CD4-positive, alpha-beta T cell treated with Interleukin-15 for 1 hour (primary cell): ENCODE data around the gene MGAT4A.

Source experiments
- DNase-seq: peaks from one replicate; pipeline ENCODE4 v3.0.0-alpha.2; 2020

MGAT4A gene

DNA sequence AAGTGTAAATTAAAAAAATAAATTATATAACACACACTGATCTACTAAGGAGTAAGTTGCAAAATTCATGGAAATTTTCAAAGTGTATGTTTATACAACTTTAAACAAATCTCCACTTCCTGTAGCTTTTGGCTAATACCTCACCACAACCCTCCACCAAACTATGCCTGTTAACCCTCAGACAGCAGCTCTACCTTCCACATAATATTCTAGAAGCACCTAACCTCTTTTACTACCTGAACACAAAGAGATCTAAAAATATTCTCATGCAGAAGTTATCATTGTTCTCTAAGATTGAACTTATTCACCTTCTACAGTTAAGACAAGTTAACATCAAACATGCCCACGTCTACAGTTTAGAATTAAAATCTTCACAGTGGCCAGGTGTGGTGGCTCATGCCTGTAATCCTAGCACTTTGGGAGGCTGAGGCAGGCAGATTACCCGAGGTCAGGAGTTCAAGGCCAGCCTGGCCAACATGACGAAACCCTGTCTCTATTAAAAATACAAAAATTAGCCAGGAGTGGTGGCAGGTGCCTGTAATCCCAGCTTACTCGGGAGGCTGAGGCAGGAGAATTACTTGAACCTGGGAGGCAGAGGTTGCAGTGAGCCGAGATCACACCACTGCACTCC lies 2.7 kb downstream of the MGAT4A start:
- DNase-seq: peak; percentile 25

DNA sequence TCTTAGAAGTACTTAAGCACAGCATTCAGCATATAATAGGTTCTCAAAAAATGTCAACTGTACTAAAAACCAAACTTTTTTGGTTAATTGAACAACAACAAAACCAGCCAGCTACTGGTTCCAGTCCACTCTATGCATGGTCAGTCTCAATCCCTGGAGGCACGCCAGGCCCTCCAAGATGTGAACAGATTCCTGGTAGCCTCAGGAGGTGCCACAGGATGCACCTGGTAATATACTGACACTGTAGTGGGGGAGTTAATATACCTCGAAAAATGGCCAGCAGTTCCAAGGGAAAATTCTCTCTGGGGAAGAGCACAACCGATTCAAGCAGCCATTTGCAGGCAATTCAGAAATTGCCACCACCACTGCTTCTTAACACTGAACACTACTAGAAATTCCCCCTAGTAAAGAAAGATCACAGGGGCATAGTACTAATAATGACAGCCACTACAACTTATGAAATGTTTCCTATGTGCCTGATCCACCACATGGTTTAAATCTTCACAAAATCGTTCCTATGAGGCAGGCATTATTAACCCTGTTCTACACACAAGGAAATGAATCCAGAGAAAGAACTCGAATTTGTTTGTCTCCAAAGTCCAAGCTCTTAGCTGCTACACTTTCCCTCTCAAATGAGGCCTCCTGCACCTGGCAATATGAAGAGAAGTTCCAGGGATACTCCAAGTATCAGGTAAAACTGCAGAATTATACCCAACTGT lies 3.4 kb downstream of the MGAT4A start:
- no peak for DNase-seq

DNA sequence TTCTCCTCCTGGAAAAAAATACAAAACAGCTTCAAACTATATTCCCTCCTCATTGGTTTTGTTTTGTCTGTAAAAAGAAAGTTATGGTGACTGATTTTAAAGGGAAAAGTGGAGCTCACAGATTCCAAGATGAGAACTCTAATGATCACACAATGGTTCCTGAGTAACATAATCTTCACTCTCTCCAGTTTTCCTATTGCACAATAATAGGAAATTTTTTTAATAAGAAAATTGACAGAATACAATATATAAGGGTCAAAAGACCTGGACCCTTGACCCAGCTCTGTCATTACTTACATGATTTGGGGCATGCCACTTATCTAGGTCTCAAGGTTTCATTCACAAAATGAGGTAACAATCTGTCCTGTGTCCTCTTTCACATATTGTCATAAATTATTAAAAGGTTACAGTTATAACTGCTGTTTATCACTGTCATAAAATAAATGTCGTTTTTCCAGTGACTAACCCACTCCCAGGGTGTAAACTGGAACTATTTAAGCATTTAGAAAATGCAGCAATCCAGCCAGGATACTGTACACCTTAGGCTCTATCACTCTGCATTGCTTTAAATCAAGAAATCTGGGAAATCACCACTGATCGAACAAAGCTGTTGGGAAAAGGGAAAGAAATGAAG lies 4.1 kb downstream of the MGAT4A start:
- no peak for DNase-seq

DNA sequence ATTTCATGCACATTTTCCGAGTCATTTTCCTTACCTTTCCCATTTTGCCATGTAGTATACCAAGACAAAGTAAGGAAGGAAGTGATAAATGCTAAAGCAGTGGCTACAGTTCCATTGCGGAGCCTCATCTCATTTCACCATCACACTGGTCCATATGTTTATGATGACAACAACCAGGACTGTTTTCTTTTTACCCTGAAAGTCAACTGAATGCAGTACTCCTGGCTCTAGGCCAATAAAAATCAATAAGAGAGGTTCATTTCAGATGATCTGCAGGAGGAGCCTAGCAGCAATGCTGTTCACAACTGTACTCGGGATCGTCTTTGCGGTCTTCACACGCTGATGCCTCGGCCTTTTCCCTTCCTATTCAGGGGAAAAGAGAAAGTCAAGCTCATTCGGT lies 4.7 kb downstream of the MGAT4A start:
- no peak for DNase-seq

DNA sequence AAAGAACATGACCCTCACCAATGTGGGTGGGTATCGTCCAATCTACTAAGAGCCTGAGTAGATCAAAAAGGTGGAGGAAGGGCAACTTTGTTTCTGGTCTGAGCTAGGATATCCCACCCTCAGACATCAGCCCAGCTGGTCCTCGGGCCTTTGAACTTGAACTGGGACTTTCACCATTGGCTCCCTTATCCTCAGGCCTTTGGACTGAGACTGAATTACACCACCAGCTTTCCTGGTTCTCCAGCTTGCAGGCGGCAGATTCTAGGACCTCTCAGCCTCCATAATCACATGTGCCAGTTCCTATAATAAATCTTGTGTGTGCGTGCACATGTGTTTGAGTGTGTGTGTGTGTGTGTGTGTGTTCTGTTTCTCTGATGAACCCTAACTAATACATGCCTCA lies 10.6 kb downstream of the MGAT4A start:
- no peak for DNase-seq

DNA sequence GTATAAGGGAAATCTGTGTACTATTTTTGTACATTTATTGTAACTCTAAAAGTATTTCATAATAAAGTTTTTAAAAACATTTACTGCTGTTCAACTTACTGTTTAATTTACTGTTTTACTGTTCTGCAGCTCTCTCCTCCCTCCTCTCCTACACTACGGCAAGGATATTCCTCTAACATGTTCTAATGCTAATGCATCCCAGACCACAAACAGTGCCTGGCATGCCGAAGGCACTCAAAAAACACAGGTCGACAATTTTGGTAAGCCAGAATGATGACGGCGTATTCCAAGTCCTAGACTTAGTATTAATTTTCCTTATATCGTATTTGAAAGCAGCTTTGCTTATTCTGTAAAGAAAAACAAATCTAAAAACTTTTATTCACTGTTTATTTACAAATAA lies 13.3 kb downstream of the MGAT4A start:
- no peak for DNase-seq

DNA sequence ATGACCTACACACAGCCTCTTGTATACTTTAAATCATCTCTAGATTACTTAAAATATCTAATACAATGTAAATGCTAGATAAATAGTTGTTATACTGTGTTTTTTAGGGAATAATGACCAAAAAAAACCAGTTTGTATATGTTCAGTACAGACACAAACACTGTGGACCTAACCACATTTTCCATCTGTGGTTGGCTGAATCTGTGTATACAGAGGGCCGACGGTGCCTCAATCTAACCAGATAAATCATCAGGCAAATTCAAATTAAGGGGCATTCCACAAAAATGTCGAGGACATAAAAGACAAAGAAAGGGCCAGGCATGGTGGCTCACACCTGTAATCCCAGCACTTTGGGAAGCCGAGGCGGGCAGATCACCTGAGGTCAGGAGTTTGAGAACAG lies 14.1 kb downstream of the MGAT4A start:
- no peak for DNase-seq

DNA sequence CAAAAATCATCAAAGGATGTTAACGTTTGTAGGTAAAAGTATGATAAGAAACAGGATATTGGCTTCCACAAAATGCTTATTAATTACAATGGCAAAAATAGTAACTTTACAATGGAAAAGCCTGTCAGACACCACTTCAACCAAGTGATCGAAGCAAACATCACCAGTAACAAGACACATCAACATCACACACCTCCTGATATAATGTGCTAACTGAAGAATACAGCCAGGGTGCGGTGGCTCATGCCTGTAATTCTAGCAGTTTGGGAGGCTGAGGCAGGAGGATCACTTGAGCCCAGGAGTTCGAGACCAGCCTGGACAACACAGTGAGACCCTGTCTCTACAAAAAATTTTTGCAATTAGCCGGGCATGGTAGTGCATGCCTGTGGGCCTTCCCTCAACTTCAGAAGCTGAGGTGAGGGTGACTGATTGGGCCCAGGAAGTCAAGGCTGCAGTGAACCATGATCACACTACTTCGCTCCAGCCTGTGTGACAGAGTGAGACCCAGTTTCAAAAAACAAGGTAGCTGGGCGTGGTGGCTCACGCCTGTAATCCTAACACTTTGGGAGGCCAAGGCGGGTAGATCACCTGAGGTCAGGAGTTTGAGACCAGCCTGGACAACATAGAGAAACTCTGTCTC lies 15.0 kb downstream of the MGAT4A start:
- DNase-seq: no peak

DNA sequence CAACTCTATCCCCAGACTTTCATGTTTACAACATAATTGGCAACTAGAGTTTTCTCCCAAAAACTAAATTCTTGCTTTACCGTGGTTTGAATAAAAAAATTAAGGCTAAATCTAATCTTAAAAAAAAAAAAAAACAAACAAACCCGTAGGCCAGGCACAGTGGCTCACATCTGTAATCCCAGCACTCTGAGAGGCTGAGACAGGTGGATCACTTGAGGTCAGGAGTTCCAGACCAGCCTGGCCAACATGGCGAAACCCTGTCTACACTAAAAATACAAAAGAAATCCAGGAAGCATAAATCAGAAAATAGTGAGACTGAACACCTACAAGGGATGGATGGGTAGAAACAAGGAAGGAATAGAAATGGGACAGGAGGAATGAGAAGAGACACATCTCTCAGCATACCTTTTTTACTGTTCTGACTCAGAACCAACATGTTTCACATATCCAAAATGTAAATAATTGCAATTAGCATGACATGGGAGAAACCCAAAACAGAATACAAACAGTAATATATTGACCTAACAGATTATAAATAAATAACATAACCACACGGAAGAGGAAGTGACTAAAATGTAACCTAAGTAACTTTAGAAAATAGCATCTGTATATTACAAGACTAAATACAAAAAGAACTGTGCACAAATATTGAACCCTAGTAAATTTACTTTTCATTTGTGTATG lies 17.5 kb downstream of the MGAT4A start:
- no peak for DNase-seq

DNA sequence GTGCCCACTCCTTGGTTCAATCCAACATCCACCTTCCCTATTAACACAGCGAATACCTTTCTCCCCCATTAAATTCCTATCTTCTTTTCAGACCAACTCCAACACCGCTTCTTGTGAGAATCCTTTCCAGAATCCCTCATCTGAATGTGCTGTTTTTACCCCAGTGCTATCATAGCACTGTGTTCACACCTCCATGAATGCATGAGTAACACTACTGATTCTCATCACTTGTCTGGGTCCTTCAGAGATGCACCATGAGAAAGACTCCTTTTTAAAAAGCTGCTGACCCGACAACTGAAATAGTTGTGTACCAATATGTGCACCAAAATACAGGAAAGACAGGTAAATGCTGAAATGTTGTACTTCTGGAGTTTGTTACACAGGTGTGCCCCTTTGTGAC lies 18.8 kb downstream of the MGAT4A start:
- no peak for DNase-seq

DNA sequence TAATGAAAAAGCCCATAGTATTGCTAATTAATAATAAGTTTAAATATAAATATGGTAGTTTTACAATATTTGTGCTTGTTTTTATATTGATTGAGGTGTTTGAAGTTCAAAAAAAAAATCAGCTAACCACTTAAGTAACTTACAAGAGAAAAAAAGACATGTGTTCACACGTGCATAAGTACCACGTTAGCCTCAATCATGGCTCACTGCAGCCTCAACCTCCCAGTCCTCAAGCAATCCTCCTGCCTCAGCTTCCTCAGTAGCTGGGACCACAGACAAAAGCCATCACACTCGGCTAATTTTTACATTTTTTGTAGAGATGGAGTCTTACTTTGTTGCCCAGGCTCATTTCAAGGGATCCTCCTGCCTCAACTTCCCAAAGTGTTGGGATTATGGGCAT lies 19.4 kb downstream of the MGAT4A start:
- no peak for DNase-seq

DNA sequence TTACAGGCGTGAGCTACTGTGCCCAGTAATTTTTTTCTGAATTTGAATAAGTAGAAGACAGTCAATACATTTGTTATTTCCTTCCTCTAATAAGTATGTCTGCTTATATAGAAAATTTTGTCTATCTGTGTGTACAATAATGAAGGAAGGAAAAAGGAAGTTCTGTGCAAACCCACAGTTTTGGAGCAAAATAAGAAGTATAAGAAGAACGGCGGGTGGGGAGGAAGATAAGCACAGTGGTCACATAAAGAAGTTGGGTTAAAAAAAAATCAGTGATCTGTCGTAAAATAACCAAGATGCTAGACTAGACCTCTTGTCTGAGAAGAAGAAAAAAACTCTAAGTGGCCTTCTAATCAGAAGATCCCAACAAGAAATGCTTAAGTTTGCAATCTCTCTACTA lies 20.2 kb downstream of the MGAT4A start:
- no peak for DNase-seq

DNA sequence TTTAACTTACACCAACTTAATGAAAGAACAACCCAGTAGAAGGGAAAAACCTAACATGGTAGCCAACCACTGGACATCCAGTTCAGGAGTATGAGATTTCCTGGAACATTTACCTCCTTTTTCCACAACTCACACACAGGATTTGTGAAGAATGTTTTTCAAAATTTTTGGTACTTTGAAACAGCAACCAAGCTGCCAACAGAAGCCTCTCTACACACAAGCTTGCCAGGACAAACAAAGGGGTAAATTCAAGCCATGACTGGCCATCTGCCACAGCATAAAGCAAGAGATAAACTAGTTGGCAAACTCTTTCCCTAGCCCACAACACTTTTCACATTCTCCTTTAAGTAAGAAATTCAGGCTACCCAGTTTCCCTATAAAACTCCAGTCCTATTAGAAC lies 21.4 kb downstream of the MGAT4A start:
- no peak for DNase-seq

DNA sequence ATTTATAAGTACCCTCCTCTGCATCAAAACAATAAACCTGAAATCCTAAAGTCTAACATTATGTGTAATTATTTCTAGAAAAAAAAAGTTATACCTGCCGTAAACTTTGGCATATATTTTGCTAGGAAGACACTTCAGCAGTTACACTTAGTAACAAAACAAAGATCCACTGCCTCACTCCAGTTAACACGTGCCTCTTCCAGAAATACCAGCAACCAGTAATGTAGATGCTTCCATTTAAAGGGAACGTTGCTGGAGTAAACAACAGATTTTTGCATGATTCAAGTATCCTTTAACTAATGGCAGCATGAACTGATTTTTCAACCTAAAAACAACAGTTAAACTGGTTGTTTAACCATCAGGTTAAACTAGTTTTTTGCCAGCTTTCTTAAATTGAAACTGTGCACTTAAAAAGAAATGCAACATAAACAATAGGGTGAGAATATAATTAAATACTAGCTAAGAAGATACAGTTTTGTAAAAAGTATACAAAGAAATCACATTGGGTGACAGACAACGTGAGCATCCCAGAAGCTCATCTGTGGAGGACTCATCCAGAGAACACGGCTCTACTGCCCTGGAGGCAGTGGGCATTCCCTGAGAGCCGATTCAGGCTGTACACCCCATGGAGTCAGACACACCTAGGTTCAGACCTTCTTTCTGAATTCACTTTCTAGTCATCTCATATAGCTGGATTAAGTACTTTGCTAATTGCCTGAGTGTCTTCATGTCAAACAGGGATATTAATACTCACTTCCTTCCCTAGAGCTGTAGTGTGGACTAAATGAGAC lies 22.3 kb downstream of the MGAT4A start:
- DNase-seq: no peak

DNA sequence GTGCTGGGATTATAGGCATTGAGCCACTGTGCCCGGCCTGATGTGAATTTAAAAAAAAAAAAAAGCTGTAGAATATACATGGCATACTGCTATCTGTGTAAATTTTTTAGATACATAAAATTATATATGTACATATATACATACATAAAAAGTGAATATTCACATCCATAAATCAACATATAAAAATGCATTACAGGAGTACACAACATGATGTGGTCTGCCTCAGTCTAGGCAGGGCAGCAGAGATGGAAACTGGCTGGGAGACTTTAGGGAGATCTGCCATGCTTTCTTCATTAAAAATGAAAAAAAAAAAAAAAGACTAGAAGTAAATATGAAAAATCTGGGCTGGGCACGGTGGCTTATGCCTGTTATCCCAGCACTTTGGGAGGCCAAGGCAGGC lies 24.3 kb downstream of the MGAT4A start:
- DNase-seq: no peak

DNA sequence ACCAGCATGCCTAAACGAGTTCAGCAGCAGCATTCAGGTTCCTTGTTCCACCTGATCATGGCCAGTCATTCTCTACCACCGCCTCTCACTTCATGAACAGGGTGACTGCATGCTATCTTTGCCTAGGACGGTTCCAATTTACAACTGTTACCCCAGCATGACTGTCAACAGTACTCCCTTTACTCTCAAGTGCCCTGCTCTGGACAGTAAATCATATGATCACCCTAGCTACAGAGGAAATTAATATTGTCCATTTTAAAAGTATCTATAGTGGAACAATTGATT lies 25.7 kb downstream of the MGAT4A start:
- no peak for DNase-seq

DNA sequence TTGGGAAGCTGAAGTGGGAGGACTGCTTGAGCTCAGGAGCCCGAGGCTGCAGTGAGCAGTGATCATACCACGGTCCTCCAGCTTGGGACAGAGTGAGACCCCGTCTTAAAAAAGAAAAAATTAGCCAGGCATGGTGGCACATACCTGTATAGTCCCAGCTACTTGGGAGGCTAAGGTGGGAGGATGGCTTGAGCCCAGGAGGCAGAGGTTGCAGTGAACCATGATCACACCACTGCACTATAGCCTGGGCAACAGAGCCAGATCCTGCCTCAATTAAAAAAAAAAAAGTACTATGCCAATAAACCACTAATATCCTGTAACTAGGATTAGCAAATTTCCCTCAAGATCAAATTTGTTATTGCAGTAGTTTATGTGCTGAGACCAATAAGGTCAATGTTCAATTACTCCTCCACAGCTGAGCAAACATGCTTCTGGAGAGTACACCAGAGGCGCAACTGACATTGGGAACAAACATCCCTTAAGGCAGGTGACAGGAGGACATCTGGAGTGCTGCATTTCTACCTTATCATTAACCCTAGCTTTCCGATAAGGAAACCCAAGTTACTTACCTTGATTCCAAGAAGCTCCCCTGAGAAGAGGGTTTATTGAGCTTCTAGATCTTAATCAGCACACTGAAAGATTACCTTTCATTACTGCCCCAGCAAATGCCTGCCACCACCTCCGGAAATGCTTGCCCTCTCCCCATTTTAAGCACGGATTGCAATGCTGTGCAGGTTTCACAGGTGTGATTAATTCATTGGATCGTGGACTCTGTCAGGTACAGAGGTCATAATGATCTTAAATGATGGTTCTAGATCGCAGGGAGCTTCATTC lies 26.2 kb downstream of the MGAT4A start:
- DNase-seq: no peak

DNA sequence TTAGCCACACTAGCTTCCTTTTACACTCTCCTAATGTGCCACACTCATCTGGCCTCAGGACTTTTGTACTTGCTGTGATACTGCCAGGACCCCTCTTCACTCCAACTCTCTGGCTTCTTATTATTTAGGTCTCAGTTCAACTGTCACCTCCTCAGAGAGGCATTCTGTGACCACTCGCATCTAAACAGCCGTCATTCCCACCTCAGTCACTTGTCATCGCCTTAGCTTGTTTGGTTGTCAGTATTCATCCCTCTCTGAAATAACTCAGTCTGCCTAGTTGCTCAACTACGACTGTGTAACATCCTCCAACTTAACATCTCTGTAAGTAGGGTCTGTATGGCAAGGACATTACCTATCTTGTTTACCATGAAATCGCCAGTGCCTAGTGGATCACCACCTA lies 27.2 kb downstream of the MGAT4A start:
- DNase-seq: no peak

DNA sequence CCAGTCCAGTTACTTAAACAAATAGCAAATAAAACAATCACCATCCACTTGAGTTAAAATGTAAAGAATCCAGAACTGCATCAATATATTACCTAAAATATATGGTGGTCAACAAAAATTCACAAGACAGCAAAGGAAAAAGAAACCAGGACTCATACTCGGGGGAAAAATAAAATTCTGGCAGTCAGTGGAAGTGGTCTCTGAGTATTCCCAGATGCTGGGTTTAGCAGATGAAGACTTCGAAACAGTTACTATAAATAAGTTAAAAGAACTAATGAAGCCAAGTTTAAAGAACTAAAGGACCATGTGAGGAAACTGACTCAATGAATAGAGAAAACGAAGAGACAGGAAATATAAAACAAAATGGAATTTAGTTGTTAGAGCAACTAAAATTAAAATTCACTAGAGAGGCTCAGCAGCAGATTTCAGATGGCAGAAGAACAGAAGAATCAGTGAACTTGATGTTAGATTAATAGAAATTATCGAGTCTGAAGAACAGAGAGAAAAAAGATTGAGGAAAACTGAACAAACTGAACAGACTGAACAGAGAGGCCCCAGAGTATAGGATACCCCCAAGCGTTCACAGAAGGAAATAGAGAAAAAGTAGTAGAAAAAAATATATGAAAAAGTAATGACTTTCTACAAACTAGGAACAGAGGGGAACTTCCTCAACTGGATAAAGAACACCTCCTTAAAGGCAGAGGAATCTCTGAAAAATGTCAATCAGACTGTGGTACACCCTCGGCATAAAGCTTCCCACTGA lies 27.9 kb downstream of the MGAT4A start:
- DNase-seq: no peak

DNA sequence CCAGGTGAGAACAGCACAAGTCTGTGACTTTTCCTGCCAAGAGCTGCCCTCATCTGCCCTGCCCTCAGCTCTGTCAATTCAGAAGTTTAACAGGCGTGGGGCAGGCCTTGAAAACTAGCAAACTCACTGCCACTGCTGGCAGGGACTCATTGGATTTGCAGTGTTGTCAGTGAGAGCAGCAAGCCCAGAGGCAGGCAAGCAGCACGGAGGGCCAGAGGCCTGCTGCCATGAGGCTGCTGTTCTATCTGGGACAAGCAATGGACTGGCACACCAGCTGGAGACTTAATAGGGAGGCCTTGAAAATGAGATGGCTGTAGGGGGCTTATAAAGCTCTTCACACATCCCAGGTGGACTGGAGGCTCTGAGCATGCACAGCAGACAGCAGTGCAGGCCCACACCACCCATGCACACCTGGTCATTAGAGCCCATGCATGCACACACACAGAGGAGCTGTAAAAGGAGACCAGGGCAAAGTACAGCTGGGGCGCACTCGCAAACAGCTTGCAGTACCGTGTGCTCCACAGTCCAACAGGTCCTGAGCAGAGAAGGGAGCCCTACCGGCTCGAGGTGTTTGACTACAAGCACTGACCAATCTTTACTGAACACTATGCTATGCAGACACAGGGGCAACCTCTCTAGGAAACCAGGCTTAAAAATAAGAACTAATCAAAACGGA lies 28.7 kb downstream of the MGAT4A start:
- DNase-seq: no peak

DNA sequence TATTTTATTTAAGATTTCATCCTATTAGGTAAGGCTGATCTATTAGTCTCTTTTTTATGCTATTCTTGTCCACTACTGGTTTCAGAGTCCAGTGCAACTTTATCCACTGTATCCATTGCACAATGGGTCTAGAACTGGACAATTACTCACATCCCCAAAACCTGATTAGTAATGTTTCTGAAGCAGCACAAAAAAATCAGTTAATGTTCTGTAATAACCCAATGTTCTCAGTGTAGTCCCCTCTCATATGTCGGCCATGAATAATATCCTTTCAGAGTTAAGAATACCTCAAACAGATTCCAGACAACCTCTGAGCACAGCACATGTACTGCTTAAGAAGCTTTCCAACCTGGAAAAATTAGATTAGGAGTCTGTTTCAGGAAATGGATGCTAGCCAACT lies 29.7 kb downstream of the MGAT4A start:
- DNase-seq: no peak
